Body of pancreas (tissue), 4 donors: ENCODE measurements around the gene ZFP37. TPM values are rescaled to one million over a fixed set of nuclear protein-coding genes. Genes with fewer than 3 reads are reported as not detected.
"Not testable (repeated sequence)": the region's sequence is repeated elsewhere in the genome, so short reads cannot be mapped to it uniquely, and the experiment has no call there.

Source experiments
- ATAC-seq: fragments of 150-250 bp; one replicate; pipeline ENCODE4 v1.9.1; 2016
- DNase-seq, 4 donors: peaks; one replicate each; pipeline ENCODE4 v3.0.0-alpha.2; 2019
- H3K27ac ChIP-seq, 4 donors: fragments of 200-600 bp; sonication (generic); 1 replicate in 3 of 4; 2 replicates in 1 of 4; pipeline versions ENCODE4 v1.5.1 to v1.6.1; 2016 to 2019; ENCODE audit warnings: mild to moderate bottlenecking in 1 of 4, mixed read lengths in 1 of 4, moderate library complexity in 1 of 4
- H3K27me3 ChIP-seq, 2 donors: fragments of 200-600 bp; sonication (generic); one replicate each; pipeline ENCODE4 v1.6.0; 2016; ENCODE audit warnings: mild to moderate bottlenecking in 1 of 2
- H3K36me3 ChIP-seq, 2 donors: fragments of 200-600 bp; sonication (generic); replicated peaks in 1 of 2; 2 replicates each; pipeline ENCODE4 v1.5.1; 2016; ENCODE audit warnings: low read depth in 2 of 2; ENCODE audit not compliant: insufficient read depth in 1 of 2
- H3K4me1 ChIP-seq: fragments of 200-600 bp; sonication (generic); one replicate; pipeline ENCODE4 v1.6.0; 2016
- H3K4me3 ChIP-seq, 2 donors: fragments of 200-600 bp; sonication (generic); 1 replicate in 1 of 2; 2 replicates in 1 of 2; pipeline ENCODE4 v1.5.1; 2016 to 2019
- H3K9me3 ChIP-seq, 3 donors: fragments of 200-600 bp; sonication (generic); 1 replicate in 2 of 3; 2 replicates in 1 of 3; pipeline ENCODE4 v1.5.1; 2016
- POLR2A ChIP-seq, 3 donors: fragments of 450-650 bp; IDR thresholded peaks; one replicate each; pipeline ENCODE4 v1.6.1; 2016; ENCODE audit warnings: antibody characterized with exemption in 3 of 3, mild to moderate bottlenecking in 2 of 3
- WGBS, 2 donors: methylation state at CpG; one replicate each; pipeline ENCODE4 v1.1.5; 2017; 5-methylcytosine and 5-hydroxymethylcytosine counted together
- intact Hi-C: fragments of 100-400 bp; cut with DNase I; formaldehyde crosslinking; loops from one replicate; pipeline ENCODE4 v1.15.1; 2023
- total RNA-seq, 2 donors: library from RNA; depleted of rRNA; stranded (reverse); fragments of >200 nt; gene quantifications; one replicate each; pipeline ENCODE4 v1.1.0, GENCODE V29; 2016
- TF ChIP-seq, protein P1 (sequence below), 7 experiments: fragments of 450-650 bp in 4 of 7; fragments of 200-600 bp in 3 of 7; sonication (generic) in 3 of 7; IDR thresholded peaks; one replicate each; pipeline ENCODE4 v1.5.1; 2016 to 2019; ENCODE audit warnings: antibody characterized with exemption in 7 of 7

Gene ZFP37
- total RNA-seq, result 1 to 10 TPM in 1 of 2 donors, under 1 TPM in 1; 0.33 to 4.4 TPM

GRCh38 chr9:113056191-113057106 is at the start of gene ZFP37:
Gene ZFP37 (minus strand): TSS chr9:113056724. CDS start chr9:113056688, 36 bp downstream.
- intact Hi-C loops, result no loop called here
- peaks cover 0 to 37% (median 0%) of the 10 kb centered on the region in 3 donors for H3K9me3 ChIP-seq
- peak within 1 kb of the TSS in 3 of 4 donors; percentile 42 to 62 (median 54) for H3K27ac ChIP-seq
- peaks cover 0 to 3% of the 10 kb centered on the region in 2 donors for H3K27me3 ChIP-seq
- peaks cover 8% of the 10 kb centered on the region for H3K4me1 ChIP-seq
- no peaks in the 10 kb centered on the region for H3K36me3 ChIP-seq
- DNase-seq (peak; percentile 91 to 95 (median 94)), ATAC-seq (peak; percentile 99)
- H3K4me3 ChIP-seq, result peak within 1 kb of the TSS; percentile 46 to 74
- 1 to 3% methylated on average over 47 to 62 of the region's 62 CpGs for WGBS, 2 donors
- TF ChIP-seq, protein P1, sequence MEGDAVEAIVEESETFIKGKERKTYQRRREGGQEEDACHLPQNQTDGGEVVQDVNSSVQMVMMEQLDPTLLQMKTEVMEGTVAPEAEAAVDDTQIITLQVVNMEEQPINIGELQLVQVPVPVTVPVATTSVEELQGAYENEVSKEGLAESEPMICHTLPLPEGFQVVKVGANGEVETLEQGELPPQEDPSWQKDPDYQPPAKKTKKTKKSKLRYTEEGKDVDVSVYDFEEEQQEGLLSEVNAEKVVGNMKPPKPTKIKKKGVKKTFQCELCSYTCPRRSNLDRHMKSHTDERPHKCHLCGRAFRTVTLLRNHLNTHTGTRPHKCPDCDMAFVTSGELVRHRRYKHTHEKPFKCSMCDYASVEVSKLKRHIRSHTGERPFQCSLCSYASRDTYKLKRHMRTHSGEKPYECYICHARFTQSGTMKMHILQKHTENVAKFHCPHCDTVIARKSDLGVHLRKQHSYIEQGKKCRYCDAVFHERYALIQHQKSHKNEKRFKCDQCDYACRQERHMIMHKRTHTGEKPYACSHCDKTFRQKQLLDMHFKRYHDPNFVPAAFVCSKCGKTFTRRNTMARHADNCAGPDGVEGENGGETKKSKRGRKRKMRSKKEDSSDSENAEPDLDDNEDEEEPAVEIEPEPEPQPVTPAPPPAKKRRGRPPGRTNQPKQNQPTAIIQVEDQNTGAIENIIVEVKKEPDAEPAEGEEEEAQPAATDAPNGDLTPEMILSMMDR (IDR thresholded peaks at IDR 0.05), result peak in 1 of 7 experiments; percentile 19
- peak in 2 of 3 donors; percentile 45 to 65 for TF ChIP-seq POLR2A (IDR thresholded peaks at IDR 0.05)

DNA sequence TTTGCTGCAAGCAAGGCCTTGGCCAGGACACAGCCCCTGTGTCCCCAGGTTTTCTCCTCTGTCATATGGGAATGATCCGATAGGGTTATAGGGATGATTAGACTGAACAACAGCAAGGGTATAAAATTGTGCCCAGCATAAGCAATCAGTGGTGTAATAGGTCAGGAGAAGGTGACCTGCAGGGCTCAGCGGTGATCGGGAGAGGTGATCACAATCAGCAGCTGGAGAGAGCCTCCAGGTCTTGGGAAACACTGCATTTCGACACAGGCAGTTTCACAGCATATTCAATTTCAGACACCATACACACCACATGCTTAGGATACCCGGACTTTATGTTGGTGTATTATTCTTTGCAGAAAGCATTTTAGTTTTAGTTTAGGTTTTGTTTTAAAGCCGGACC is 48.8 kb upstream of the ZFP37 start:
- H3K36me3 ChIP-seq, intact Hi-C loops, ATAC-seq, H3K27me3 ChIP-seq, H3K27ac ChIP-seq, DNase-seq, H3K4me1 ChIP-seq, H3K9me3 ChIP-seq, H3K4me3 ChIP-seq: not testable (repeated sequence)
- WGBS, 2 donors, result no CpG with 5 or more reads among the region's 6 CpGs

DNA sequence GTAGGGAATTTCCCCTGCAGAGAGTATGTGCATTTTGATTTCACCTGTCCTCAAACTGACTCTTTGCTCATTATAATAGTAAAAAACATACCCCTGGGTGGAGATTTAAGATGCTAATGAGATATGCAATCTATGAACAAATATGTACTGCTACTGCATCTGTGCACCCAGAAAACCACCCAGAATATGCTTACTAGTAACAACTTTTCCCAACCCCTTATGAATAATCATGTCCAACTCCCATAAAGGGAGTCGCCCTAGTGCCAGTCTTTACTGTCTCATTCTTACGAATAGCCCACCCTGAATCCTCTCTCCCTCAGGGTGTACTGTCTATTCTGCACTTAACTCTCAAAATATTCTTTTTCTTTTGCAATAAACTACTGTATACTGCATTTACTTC is 39.0 kb upstream of the ZFP37 start:
- H3K27ac ChIP-seq, result no peak overlapping the region
- 31 to 33% methylated on average over 2 of the region's 2 CpGs for WGBS, 2 donors
- no peak for DNase-seq
- H3K36me3 ChIP-seq, result no peaks in the 10 kb centered on the region
- no peaks in the 10 kb centered on the region for H3K4me1 ChIP-seq
- intact Hi-C loops, result no loop called here
- ATAC-seq, result no peak
- no peak for TF ChIP-seq POLR2A (IDR thresholded peaks at IDR 0.05)
- TF ChIP-seq, protein P1 (IDR thresholded peaks at IDR 0.05), result no peak
- H3K4me3 ChIP-seq, result no peak overlapping the region
- no peaks in the 10 kb centered on the region for H3K9me3 ChIP-seq
- no peaks in the 10 kb centered on the region for H3K27me3 ChIP-seq

DNA sequence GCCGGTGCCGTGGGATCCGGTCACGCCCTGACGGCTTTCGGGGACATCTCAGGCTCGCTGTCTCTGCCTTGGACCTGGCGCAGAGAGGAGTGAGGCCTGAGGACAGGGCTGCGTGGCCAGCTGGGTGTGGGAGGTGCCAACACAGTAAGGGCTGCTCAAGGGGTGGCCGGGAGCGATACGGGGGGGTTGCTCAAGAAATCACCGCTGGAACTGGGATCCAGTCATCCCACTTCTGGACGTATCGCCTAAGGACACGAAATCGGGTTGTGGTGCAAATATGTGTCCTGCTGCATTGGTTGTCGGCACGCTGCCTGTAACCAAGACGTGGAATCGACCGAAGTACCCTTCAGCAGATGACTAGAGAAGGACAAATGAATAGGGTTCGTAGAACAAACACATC is 33.4 kb upstream of the ZFP37 start:
- H3K36me3 ChIP-seq, H3K27ac ChIP-seq, ATAC-seq, H3K4me1 ChIP-seq, H3K9me3 ChIP-seq, H3K4me3 ChIP-seq, H3K27me3 ChIP-seq, intact Hi-C loops: not testable (repeated sequence)
- DNase-seq, result peak in 1 of 4 donors; percentile 18
- 24 to 68% methylated on average over 14 to 17 of the region's 23 CpGs for WGBS, 2 donors

DNA sequence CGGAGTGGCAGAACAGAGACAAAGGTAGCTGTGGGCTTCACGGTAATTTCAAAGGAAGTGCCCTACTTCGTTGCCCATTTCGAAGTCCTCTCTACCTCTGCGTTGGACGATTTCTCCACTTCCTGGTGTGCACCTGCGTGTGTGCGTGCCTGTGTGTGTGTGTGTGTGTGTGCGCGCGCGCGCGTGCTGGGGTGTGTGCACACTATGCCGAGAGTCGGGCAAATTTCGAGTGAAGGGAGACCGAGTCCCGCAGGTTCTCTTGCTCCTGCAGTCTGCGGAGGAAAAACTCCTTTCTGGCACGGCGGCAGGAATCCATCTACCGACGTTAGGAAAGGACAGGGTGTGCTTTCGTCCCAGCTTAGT is 32.6 kb upstream of the ZFP37 start:
- H3K9me3 ChIP-seq, H3K4me3 ChIP-seq, intact Hi-C loops, H3K27me3 ChIP-seq, H3K27ac ChIP-seq, H3K4me1 ChIP-seq, H3K36me3 ChIP-seq, DNase-seq, ATAC-seq: not testable (repeated sequence)
- WGBS, 2 donors, result 2% methylated on average over 11 of the region's 25 CpGs; no CpG with 5 or more reads in 1 of the 2 donors

DNA sequence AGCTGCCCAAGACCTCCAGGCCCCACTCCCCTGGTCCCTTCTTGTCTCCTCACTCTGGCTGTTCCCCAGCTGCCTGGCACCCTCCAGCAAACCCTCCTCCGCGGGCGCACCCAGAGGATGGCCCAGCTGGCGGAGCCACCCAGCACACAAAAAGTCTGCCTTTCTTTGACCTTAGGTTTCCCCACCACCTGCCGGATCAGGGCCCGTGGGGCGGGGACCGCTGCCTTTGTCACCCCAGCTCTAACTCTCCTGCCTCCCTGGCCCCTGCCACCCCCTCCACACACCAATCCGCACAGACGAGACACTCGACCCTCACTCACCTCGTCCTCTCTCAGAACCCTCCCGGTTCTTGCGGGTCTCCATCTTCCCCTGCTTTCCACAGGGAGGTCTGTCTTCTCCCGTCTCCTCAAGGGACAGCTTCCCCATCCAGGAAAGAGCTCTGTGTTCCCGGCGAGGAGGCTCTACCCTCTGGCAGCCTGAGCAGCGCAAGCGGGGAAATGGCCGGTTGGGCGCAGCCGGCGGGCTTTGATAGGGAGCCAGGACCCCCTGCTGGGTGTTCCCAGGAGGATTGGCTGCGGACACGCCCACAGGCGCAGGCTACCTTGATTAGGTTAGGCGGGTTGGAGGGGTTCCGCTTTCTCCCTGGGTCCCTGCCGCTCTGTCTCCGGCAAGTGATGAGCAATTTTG is 32.1 kb upstream of the ZFP37 start:
- intact Hi-C loops, H3K36me3 ChIP-seq, ATAC-seq, H3K4me3 ChIP-seq, H3K9me3 ChIP-seq, H3K27ac ChIP-seq, H3K4me1 ChIP-seq, H3K27me3 ChIP-seq: not testable (repeated sequence)
- WGBS, 2 donors, result 1 to 38% methylated on average over 4 to 17 of the region's 30 CpGs
- DNase-seq, result peak; percentile 23 to 46 (median 37)

DNA sequence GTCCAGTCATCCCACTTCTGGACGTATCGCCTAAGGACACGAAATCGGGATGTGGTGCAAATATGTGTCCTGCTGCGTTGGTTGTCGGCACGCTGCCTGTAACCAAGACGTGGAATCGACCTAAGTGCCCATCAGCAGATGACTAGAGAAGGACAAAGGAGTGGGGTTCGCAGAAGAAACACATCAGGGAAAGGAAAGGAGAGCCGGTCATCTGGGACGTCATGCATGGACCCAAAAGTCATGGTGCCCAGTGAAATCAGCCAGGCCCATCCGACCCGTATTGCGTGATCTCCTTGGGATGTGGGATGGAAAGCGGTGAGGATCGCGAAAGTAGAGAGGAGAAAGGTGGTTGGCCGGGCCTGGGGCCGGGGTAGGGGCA is 6.4 kb upstream of the ZFP37 start:
- H3K36me3 ChIP-seq, intact Hi-C loops, ATAC-seq, H3K27ac ChIP-seq, H3K4me1 ChIP-seq, H3K27me3 ChIP-seq, H3K4me3 ChIP-seq: not testable (repeated sequence)
- 17 to 66% methylated on average over 14 to 20 of the region's 20 CpGs for WGBS, 2 donors
- DNase-seq, result peak in 1 of 4 donors; percentile 27
- H3K9me3 ChIP-seq, result peaks cover 0 to 19% (median 0%) of the 10 kb centered on the region in 3 donors

GRCh38 chr9:113062256-113062931 is 5.9 kb upstream of the ZFP37 start:
- H3K9me3 ChIP-seq, result peaks cover 0 to 19% (median 0%) of the 10 kb centered on the region in 3 donors
- H3K4me1 ChIP-seq, DNase-seq, H3K4me3 ChIP-seq, intact Hi-C loops, ATAC-seq, H3K27me3 ChIP-seq, H3K36me3 ChIP-seq, H3K27ac ChIP-seq: not testable (repeated sequence)
- WGBS, 2 donors, result 13 to 57% methylated on average over 37 to 42 of the region's 44 CpGs
